K562 (cell line): ENCODE data around the gene NMNAT2. TPM values are rescaled to one million over a fixed set of nuclear protein-coding genes. Genes with fewer than 3 reads are reported as not detected.

Experiments
- ATAC-seq: fragments of 200-7000 bp; cut with Tn5 transposase; 3 replicates; pipeline ENCODE4 v1.9.1; 2020; ENCODE audit warnings: moderate library complexity
- BruUV-seq: library from RNA; stranded (reverse); fragments of 400-500 nt; replicated peaks from 2 replicates; lab custom pipeline; 2021; lab: Mats Ljungman, UMichigan
- CTCF ChIA-PET: fragments of 300-600 bp; formaldehyde crosslinking; extraction: SDS; loops from one replicate; lab custom pipeline; 2021; ENCODE audit warnings: low intra/inter-chr PET ratio; lab: Yijun Ruan, JAX
- POLR2A ChIA-PET: fragments of 300-600, 350-650 bp; sonication (Branson Sonifier 250); formaldehyde crosslinking; extraction: SDS; loops from one replicate; lab custom pipeline; 2021; ENCODE audit warnings: antibody characterized with exemption, inconsistent platforms; lab: Yijun Ruan, JAX
- DNase-seq, 4 experiments: peaks; one replicate each; pipeline versions ENCODE4 v3.0.0 to v3.0.0-alpha.2; 2011 to 2018; ENCODE audit warnings: low spot score in 3 of 4, mixed read lengths in 3 of 4; ENCODE audit errors: extremely low read depth in 1 of 4
- FAIRE-seq: peaks from 2 replicates; lab custom pipeline; 2011; peaks lifted over from hg19 to GRCh38; lab: Jason Lieb, UNC
- H2AFZ ChIP-seq: 2 replicates; pipeline ENCODE4 v1.6.0; 2011; ENCODE audit warnings: low read depth, low read length, control low read depth, inconsistent platforms
- H3K27ac ChIP-seq: fragments of 200-600 bp; 3 replicates; pipeline ENCODE4 v1.8.0; 2011; ENCODE audit warnings: low read depth, mild to moderate bottlenecking, control low read depth, inconsistent platforms, low read length, moderate library complexity, mixed read lengths; ENCODE audit errors: extremely low read depth
- H3K27me3 ChIP-seq, 2 experiments: fragments of 300-600 bp in 1 of 2; 2 replicates in 1 of 2; 3 replicates in 1 of 2; pipeline versions ENCODE4 v1.6.0 to v1.8.0; 2011; ENCODE audit warnings: inconsistent platforms in 2 of 2, low read length in 2 of 2, mild to moderate bottlenecking in 1 of 2, mixed read lengths in 1 of 2, moderate library complexity in 1 of 2; ENCODE audit not compliant: control insufficient read depth in 2 of 2, insufficient read depth in 2 of 2
- H3K36me3 ChIP-seq: fragments of 300-600 bp; 3 replicates; pipeline ENCODE4 v1.8.0; 2011; ENCODE audit warnings: mild to moderate bottlenecking, low read length, inconsistent platforms; ENCODE audit not compliant: control insufficient read depth, insufficient read depth
- H3K4me1 ChIP-seq, 2 experiments: fragments of 200-600 bp in 1 of 2; replicated peaks in 1 of 2; 2 replicates in 1 of 2; 3 replicates in 1 of 2; pipeline versions ENCODE4 v1.5.1 to v1.8.0; 2011; ENCODE audit warnings: inconsistent platforms in 2 of 2, low read length in 2 of 2, mild to moderate bottlenecking in 1 of 2, mixed read lengths in 1 of 2, moderate library complexity in 1 of 2; ENCODE audit not compliant: control insufficient read depth in 2 of 2, insufficient read depth in 2 of 2
- H3K4me2 ChIP-seq: 2 replicates; pipeline ENCODE4 v1.6.1; 2011; ENCODE audit warnings: low read length, control low read depth, inconsistent platforms, mixed read lengths; ENCODE audit not compliant: insufficient read depth
- H3K4me3 ChIP-seq: fragments of 200-600 bp; sonication (generic), shearing (Covaris generic); 2 replicates; pipeline ENCODE4 v1.5.1; 2016; ENCODE audit warnings: control low read depth, inconsistent platforms
- H3K79me2 ChIP-seq: fragments of 200-600 bp; 3 replicates; pipeline ENCODE4 v1.8.0; 2011; ENCODE audit warnings: low read length, inconsistent platforms; ENCODE audit not compliant: control insufficient read depth, insufficient read depth
- H3K9ac ChIP-seq, 2 experiments: 2 replicates each; pipeline versions ENCODE4 v1.6.0 to v1.6.1; 2011; ENCODE audit warnings: low read depth in 2 of 2, low read length in 2 of 2, control low read depth in 1 of 2, inconsistent platforms in 1 of 2, mild to moderate bottlenecking in 1 of 2, mixed read lengths in 1 of 2; ENCODE audit not compliant: insufficient read depth in 1 of 2
- H3K9me1 ChIP-seq: one replicate; pipeline ENCODE4 v1.6.0; 2011; ENCODE audit warnings: inconsistent platforms, mild to moderate bottlenecking, low read length, moderate library complexity; ENCODE audit not compliant: control insufficient read depth, insufficient read depth
- H3K9me3 ChIP-seq: replicated peaks from 2 replicates; pipeline ENCODE4 v1.5.1; 2011; ENCODE audit warnings: low read depth, low read length, inconsistent platforms; ENCODE audit not compliant: control insufficient read depth, insufficient read depth
- H4K20me1 ChIP-seq: replicated peaks from 2 replicates; pipeline ENCODE4 v1.6.1; 2011; ENCODE audit warnings: low read length, inconsistent platforms, mixed read lengths; ENCODE audit not compliant: control insufficient read depth, insufficient read depth
- CTBP1 ChIP-seq: fragments of 450-650 bp; IDR thresholded peaks from 2 replicates; pipeline ENCODE4 v1.6.1; 2016; ENCODE audit warnings: borderline replicate concordance
- DNMT1 ChIP-seq: fragments of 450-650 bp; IDR thresholded peaks from 2 replicates; pipeline ENCODE4 v1.6.1; 2016; ENCODE audit warnings: antibody characterized with exemption, mild to moderate bottlenecking
- GABPB2 ChIP-seq: fragments of 250-450 bp; sonication (Bioruptor Pico); conservative IDR thresholded peaks from 2 replicates; pipeline ENCODE4 v1.5.1; 2021; ENCODE audit warnings: mild to moderate bottlenecking
- HNRNPK ChIP-seq: fragments of 200-400 bp; formaldehyde crosslinking; IDR thresholded peaks from one replicate; pipeline ENCODE4 v1.6.1; 2018; ENCODE audit warnings: mild to moderate bottlenecking, low read depth, low read length; ENCODE audit not compliant: poor library complexity, severe bottlenecking
- LCOR ChIP-seq: sonication (generic); formaldehyde crosslinking; IDR thresholded peaks from 2 replicates; pipeline ENCODE4 v1.8.0; 2022; ENCODE audit warnings: mild to moderate bottlenecking, missing genetic modification reagents
- MAFK ChIP-seq: IDR thresholded peaks from 2 replicates; pipeline ENCODE4 v1.6.1; 2011; ENCODE audit warnings: low read length, improper control_type of control experiment
- MEF2D ChIP-seq: conservative IDR thresholded peaks from 2 replicates; pipeline ENCODE4 v1.6.1; 2016; ENCODE audit warnings: low read depth, missing genetic modification characterization, missing compliant biosample characterization
- MYNN ChIP-seq, 2 experiments: sonication (generic); formaldehyde crosslinking in 1 of 2; IDR thresholded peaks; 2 replicates each; pipeline versions ENCODE4 v1.5.0 to v1.6.1; 2016 to 2020; ENCODE audit warnings: antibody characterized with exemption in 1 of 2, missing genetic modification reagents in 1 of 2
- STAT5B ChIP-seq: fragments of 250-450 bp; sonication (Bioruptor Pico); IDR thresholded peaks from 2 replicates; pipeline ENCODE4 v1.8.0; 2021; ENCODE audit warnings: mild to moderate bottlenecking, inconsistent platforms
- ZNF699 ChIP-seq: fragments of 250-450 bp; sonication (Bioruptor Pico); IDR thresholded peaks from 2 replicates; pipeline ENCODE4 v1.8.0; 2021; ENCODE audit warnings: mild to moderate bottlenecking, moderate library complexity; ENCODE audit not compliant: insufficient replicate concordance
- ZNF77 ChIP-seq: fragments of 250-450 bp; sonication (Bioruptor Pico); IDR thresholded peaks from 2 replicates; pipeline ENCODE4 v1.5.0; 2020
- ZNF778 ChIP-seq: fragments of 450-650 bp; formaldehyde crosslinking; IDR thresholded peaks from 2 replicates; pipeline ENCODE4 v1.4.0; 2020; ENCODE audit warnings: mild to moderate bottlenecking, moderate library complexity
- WGBS: fragments of 100-300 bp; shearing (Covaris generic); methylation state at CpG from one replicate; pipeline ENCODE4 v1.1.6; 2016; ENCODE audit warnings: low coverage, mixed read lengths; ENCODE audit not compliant: insufficient coverage; ENCODE audit errors: missing lambda C conversion rate; 5-methylcytosine and 5-hydroxymethylcytosine counted together
- in situ Hi-C: fragments of 300-500 bp; cut with MboI; formaldehyde crosslinking; loops from 4 replicates; pipeline ENCODE4 v1.15.0; 2018; ENCODE audit warnings: inconsistent platforms, mixed read lengths
- intact Hi-C: fragments of 100-400 bp; cut with micrococcal nuclease; formaldehyde crosslinking; loops from 2 replicates; pipeline ENCODE4 v1.14.2; 2022
- polyA plus RNA-seq, 8 experiments: library from polyadenylated mRNA; depleted of rRNA in 4 of 8; stranded (reverse) in 5 of 8; unstranded in 3 of 8; fragments of >200 nt; fragmentation: Nextera tagmentation in 2 of 8; fragmentation: Illumina TruSeq in 1 of 8; extraction: Ambion mirVana in 2 of 8; extraction: Trizol in 1 of 8; gene quantifications; 2 replicates each; pipeline versions ENCODE4 v1.2.1 to v1.2.3, GENCODE V29; 2011 to 2014; ENCODE audit warnings: inconsistent platforms in 1 of 8, missing spikeins in 1 of 8
- total RNA-seq, 7 experiments: library from RNA; depleted of rRNA in 6 of 7; stranded (reverse); fragments of >200 nt in 6 of 7; fragmentation: Illumina TruSeq in 2 of 7; extraction: Trizol in 2 of 7; gene quantifications; 2 replicates each; pipeline versions ENCODE4 v1.2.1 to v1.2.3, GENCODE V29; 2011 to 2021; ENCODE audit warnings: low replicate concordance in 1 of 7
- TF ChIP-seq, protein P1 (sequence below): sonication (generic); formaldehyde crosslinking; IDR thresholded peaks from 2 replicates; pipeline ENCODE4 v1.8.1; 2023; ENCODE audit warnings: mild to moderate bottlenecking, missing genetic modification reagents
- TF ChIP-seq, protein P2 (sequence below): fragments of 250-450 bp; sonication (Bioruptor Pico); IDR thresholded peaks from 2 replicates; pipeline ENCODE4 v1.8.0; 2021; ENCODE audit warnings: borderline replicate concordance, mild to moderate bottlenecking, moderate library complexity; ENCODE audit not compliant: poor library complexity, severe bottlenecking
- TF ChIP-seq, protein P3 (sequence below): IDR thresholded peaks from 2 replicates; pipeline ENCODE4 v1.6.1; 2014; ENCODE audit warnings: antibody characterized with exemption
- TF ChIP-seq, protein P4 (sequence below): fragments of 450-650 bp; conservative IDR thresholded peaks from 2 replicates; pipeline ENCODE4 v1.6.1; 2016; ENCODE audit warnings: missing genetic modification characterization, low read depth, mild to moderate bottlenecking, control low read depth, missing compliant biosample characterization

NMNAT2 gene
- total and polyA plus RNA-seq, 9 of the 15 experiments (the other 6 are each of a cell fraction or from before 2014, with no cell fraction given) = not detected

DNA sequence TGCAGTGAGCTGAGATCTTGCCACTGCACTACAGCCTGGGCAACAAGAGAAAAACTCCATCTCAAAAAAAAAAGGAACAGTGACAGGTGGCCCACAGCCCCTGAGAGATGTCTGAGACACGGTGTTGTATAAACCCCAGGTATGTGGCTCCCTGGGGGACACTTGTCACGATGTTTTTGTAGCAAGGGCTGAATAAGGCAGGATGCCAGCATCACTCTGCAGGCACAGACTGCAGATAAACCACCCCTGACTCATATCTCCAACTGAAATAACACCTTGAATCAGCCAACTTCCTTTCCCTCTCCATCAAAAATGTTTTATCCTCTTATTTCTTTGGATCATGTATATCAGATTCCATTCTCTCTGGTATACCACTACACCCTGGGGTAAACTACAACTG, 52.5 kb downstream of the NMNAT2 start (continued):
- TF ChIP-seq, protein P1, sequence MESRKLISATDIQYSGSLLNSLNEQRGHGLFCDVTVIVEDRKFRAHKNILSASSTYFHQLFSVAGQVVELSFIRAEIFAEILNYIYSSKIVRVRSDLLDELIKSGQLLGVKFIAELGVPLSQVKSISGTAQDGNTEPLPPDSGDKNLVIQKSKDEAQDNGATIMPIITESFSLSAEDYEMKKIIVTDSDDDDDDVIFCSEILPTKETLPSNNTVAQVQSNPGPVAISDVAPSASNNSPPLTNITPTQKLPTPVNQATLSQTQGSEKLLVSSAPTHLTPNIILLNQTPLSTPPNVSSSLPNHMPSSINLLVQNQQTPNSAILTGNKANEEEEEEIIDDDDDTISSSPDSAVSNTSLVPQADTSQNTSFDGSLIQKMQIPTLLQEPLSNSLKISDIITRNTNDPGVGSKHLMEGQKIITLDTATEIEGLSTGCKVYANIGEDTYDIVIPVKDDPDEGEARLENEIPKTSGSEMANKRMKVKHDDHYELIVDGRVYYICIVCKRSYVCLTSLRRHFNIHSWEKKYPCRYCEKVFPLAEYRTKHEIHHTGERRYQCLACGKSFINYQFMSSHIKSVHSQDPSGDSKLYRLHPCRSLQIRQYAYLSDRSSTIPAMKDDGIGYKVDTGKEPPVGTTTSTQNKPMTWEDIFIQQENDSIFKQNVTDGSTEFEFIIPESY = no peak
- TF ChIP-seq MYNN (IDR thresholded peaks at IDR 0.05) = no peak
- no peak for TF ChIP-seq MYNN (CRISPR knock-in tag; IDR thresholded peaks at IDR 0.05)

DNA sequence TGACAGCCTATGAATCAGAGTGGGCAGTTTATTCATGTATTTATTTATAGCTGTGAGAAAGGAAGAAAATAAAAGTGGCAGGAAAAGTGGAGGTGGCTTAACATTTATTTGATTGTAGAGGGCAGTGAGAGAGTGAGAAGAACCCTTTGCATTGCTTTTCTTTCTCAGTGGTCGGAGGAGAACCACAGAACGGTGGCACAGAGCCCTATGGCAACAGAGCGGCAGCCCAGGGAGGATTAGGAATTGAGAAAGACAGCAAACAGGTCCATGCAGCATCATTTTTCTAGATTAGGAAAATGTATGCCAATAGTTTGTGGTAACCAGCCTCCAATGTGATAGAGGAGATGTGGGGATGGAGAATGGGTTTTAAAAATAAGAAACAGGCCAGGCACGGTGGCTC, 53.1 kb downstream of the NMNAT2 start:
- no TSS peak for BruUV-seq
- Histone ChIP-seq H3K79me2 (no peaks in the 10 kb centered on the region), H3K27ac (no peak overlapping the region), H2AFZ (no peak overlapping the region), H3K4me1 (no peaks in the 10 kb centered on the region), H3K27me3 (peaks cover 12 to 29% of the 10 kb centered on the region in 2 experiments; a peak in 4 of 5 replicates), H3K9me3 (no peaks in the 10 kb centered on the region), H3K36me3 (no peaks in the 10 kb centered on the region), H3K9me1 (no peaks in the 10 kb centered on the region), H3K4me2 (no peak overlapping the region), H3K4me3 (no peak overlapping the region), H3K9ac (no peak overlapping the region), H4K20me1 (no peaks in the 10 kb centered on the region)
- ATAC-seq (no peak), FAIRE-seq (no peak), DNase-seq (no peak)
- CTCF ChIA-PET = no interaction called here
- POLR2A ChIA-PET = interaction anchor here (1.0 kb wide), 1 partner anchor 400 kb away, joined by 3 read pairs; no protein-coding TSS in a partner anchor
- intact Hi-C loops (loop anchor here (5.0 kb wide), 1 partner anchor 257 kb away; no protein-coding TSS in a partner anchor), in situ Hi-C loops (no loop called here)
- WGBS = 0% methylated on average over 4 of the region's 4 CpGs
- TF ChIP-seq MAFK (no peak), HNRNPK (no peak), DNMT1 (no peak), GABPB2 (CRISPR knock-in tag) (no peak), STAT5B (CRISPR knock-in tag) (no peak), CTBP1 (no peak), ZNF77 (CRISPR knock-in tag) (no peak), ZNF699 (no peak), LCOR (CRISPR knock-in tag) (no peak), ZNF778 (CRISPR knock-in tag) (no peak), MEF2D (no peak)
- TF ChIP-seq, protein P2, sequence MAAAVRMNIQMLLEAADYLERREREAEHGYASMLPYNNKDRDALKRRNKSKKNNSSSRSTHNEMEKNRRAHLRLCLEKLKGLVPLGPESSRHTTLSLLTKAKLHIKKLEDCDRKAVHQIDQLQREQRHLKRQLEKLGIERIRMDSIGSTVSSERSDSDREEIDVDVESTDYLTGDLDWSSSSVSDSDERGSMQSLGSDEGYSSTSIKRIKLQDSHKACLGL (CRISPR knock-in tag) = no peak
- TF ChIP-seq, protein P3, sequence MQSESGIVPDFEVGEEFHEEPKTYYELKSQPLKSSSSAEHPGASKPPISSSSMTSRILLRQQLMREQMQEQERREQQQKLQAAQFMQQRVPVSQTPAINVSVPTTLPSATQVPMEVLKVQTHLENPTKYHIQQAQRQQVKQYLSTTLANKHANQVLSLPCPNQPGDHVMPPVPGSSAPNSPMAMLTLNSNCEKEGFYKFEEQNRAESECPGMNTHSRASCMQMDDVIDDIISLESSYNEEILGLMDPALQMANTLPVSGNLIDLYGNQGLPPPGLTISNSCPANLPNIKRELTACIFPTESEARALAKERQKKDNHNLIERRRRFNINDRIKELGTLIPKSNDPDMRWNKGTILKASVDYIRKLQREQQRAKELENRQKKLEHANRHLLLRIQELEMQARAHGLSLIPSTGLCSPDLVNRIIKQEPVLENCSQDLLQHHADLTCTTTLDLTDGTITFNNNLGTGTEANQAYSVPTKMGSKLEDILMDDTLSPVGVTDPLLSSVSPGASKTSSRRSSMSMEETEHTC = no peak
- TF ChIP-seq, protein P4, sequence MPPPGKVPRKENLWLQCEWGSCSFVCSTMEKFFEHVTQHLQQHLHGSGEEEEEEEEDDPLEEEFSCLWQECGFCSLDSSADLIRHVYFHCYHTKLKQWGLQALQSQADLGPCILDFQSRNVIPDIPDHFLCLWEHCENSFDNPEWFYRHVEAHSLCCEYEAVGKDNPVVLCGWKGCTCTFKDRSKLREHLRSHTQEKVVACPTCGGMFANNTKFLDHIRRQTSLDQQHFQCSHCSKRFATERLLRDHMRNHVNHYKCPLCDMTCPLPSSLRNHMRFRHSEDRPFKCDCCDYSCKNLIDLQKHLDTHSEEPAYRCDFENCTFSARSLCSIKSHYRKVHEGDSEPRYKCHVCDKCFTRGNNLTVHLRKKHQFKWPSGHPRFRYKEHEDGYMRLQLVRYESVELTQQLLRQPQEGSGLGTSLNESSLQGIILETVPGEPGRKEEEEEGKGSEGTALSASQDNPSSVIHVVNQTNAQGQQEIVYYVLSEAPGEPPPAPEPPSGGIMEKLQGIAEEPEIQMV (tag) = no peak
